UCSD-AML1 (cell line): Measurements from ENCODE around the gene INPP5F.
"Not testable (repeated sequence)": the region's sequence is repeated elsewhere in the genome, so short reads cannot be mapped to it uniquely, and the experiment has no call there.

ENCODE experiments used
- DNase-seq: peaks from one replicate; lab custom pipeline; 2025; ENCODE audit not compliant: unreplicated experiment; lab: John Stamatoyannopoulos, UW

The INPP5F gene

DNA sequence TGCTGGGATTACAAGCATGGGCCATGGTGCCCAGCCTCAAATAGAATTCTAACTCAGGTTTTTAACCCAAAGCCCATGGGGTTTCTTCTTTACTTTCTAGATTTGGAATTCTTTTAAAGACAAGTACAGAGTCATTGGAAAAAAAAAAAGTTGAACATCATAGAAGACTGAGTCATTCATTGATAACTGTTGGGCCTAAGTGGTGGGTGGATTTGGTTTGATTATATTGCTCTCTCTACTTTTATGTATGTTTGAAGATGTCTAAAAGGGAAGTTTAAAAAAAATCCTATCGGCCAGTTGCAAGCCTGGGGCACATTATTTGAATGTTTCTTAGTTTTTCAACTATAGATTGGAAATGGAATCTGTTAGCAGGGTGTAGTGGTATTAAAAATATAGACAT lies 49.7 kb downstream of the INPP5F start:
- no peak for DNase-seq

DNA sequence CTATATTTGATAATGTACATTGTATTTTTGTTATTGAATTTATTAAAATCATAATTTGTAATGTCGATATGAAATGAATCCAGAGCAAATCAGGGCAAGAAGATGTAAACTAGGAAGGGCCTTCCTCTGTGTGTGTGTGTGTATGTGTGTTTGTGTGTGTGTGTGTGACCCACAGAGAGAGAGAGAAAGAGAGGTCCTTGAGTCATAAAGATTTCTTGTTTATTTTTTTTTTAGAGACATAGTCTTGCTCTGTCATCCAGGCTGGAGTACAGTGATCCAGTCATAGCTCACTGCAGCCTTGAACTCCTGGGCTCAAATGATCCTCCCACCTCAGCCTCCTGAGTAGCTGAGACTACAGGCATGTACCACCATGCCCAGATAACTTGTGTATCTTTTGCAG lies 50.7 kb downstream of the INPP5F start:
- DNase-seq: no peak

DNA sequence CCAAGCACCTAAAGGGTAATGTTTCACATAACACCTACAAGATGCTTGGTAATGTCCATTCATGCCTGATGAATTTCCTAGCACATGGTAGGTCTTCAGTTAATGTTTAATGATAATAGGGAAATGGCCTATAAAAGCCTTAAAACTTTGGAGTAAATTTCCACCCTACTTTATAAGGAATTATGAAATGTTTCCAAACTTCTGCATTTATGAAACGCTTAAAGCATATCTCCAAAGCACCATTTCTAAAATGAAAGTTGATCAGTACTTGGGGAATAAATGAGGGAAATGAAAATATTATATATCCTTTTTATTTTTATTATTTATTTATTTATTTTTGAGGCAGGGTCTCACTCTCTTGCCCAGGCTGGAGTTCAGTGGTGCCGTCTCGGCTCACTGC lies 51.8 kb downstream of the INPP5F start:
- DNase-seq: no peak

DNA sequence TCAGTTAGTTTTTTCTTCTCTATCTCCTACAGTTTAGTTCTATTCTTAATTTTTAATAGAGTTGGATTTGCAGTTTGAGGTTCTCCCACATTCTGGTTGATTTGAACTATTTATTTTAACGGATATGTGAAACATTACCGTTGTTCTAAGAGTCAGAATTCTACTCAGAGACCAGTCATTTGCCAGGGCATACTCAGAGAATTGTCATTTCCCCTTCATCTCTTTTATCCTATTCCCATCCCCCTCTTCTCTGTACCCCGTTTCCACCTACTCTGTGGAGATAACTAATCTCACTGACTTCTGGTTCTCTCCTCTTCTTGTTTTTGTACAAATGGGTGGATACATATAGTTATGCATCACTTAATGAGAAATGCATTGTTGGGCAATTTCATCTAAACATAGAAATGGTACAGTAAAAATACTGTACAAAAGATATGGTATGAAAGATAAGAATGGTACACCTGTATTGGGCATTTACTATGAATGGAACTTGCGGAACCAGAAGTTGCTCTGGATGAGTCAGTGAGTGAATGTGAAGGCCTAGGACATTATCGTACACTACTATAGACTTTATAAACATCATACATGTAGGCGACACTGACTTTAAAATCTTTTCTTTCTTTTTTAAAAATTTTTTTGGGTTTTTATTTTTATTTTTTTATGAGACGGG lies 53.1 kb downstream of the INPP5F start:
- no peak for DNase-seq

DNA sequence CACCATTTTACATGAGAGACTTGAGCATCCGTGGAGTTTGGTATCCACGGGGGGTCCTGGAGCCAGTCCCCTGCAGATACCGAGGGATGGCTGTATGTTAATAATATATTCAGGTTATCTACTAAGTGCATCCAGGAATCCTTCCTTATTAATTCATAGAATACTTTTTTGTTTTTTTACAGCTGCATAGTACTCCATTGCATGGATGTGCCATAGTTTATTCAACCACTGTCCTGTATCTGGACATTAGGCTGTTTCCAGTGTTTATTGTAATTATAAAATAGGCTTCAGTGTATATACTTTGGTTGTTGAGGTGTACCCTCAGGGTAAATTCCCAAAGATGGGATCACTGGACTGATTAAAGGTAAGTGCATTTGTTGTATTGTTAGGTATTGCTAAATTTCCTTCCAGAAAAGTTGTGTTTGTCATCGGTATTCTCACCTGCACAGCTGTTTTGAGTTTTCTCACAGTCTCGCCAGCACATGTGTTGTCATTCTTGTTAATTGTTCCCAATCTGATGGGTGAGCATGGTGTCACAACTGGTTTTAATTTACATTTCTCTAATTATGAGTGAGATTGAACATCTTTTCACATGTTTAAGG lies 55.1 kb downstream of the INPP5F start:
- no peak for DNase-seq

DNA sequence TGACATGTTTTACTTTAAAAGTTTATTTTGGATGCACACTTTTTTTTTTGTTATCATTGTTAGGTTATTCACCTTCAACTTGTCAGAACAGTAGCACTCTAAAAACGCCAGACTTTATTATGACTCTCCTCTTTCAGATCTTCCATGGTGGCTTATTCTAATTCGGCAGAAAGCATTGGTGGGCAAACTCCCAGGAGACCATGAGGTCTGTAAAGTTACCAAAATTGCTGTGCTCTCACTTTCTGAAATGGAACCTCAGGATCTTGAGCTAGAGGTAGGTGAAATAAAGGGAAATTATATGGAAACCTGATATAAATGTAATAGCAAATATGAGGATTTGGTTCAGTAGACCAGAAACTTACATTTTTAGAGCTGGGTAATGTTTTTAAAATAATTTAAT lies 55.6 kb downstream of the INPP5F start:
- DNase-seq: no peak

DNA sequence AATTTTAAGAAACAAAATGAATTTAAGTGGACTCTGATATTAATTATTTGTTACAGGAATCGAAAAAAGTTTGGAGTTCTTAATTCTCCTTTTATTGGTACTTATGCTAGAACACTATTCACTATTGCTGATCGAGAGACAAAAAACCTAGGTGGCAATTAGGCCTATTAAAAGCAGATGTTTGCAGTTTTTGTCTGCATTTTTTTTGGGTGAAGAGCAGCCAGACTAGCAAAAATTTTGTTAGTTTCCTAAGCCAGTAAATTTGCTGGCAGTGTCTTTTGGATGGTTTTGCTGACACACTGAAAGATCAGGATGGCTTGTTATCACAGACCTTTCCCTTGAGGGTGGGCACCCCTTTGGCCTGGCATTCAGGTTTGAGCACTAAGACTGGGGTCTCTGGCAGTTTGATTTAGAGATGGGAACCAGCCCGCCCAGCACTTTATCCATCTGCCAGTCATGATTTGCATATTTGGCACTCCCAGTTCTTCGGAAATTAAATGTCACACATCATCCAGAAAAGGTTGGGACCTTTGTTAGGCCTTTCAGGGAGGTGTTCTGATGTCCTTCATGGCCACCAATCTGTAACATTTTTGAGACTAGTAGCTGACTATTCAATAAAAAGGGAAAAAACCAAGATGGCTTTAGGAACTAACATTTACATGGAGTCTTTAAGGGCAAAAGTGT lies 57.3 kb downstream of the INPP5F start:
- no peak for DNase-seq

DNA sequence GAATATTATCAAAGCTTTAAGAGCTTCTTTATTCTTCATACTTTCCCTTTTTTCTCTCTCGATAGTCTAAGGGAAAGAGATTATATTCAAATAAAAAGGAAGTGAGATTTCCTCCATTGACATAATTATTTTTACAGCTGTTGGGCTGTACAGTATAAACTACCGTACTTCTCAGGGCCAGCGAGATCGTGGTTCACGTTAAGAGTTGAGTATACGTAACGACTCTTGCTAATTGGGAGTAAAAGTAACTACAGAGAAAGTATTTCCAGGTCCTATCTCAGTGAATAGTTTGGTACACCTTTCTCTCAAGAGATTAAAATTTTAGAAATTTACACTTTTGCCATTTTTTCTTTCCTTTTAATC lies 57.8 kb downstream of the INPP5F start:
- DNase-seq: no peak

DNA sequence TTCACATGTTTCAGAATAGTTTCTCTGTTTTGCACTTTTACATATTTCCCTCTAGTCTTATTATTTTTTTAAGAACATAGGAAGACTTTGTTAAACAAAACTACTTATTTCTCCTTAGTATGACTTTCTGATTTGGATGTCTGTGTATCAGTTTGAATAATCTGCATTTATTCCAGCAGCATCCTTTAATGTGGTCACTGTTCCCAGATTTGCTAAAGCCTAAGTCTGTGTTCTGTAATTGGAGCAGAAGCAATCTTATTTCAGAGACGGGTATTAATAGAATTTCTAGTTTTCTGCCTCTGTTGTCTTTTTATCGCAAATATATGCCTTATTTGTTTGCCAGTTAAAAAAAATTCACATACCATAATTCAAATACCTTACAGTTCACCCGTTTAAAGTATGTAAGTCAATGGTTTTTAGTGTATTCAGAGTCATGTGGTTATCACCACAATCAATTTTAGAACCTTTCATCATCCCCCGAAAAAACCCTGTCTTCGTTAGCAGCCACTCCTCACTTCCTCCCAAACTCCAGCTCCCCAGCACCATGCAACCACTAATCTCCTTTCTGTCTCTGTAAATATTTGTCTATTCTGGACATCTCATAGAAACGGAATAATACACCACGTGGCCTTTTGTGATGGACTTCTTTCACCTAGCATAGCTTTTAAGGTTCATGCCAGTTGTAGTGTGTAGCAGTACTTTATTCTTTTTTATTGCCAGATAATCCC lies 58.7 kb downstream of the INPP5F start:
- DNase-seq: peak; percentile 20

DNA sequence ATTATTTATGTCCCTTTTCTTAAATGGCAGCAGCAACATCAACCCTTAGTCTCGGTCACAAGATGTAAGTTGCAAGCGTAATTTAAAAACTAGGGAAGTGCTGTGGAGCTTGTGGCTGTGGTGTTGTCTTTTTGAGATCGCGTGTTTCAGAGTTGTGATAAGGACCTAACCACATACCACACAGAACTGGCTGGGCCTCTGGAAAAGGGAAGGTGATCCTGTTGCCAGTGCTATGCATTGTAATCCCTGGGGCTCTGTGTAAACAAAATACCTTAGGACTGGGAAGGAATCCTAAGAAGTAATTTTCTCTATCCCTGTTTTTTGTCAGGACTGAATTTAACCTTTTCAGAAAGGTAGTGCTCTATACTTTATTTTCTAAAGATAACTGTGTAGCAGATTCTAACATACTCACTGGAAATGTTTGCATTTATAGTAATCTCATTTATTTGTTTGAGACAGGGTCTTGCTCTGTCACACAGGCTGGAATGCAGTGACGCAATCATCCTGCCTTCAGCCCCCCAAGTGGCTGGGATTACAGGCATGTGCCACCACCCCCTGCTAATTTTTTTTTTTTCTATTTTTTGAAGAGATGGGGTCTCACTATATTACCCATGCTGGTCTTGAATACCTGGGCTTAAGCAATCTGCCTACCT lies 60.4 kb downstream of the INPP5F start:
- DNase-seq: peak; percentile 51

DNA sequence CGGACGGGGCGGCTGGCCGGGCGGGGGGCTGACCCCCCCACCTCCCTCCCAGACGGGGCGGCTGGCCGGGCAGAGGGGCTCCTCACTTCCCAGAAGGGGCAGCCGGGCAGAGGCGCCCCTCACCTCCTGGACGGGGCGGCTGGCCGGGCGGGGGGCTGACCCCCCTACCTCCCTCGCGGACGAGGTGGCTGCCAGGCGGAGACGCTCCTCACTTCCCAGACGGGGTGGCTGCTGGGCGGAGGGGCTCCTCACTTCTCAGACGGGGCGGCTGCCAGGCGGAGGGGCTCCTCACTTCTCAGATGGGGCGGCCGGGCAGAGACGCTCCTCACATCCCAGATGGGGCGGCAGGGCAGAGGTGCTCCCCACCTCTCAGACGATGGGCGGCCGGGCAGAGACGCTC lies 69.3 kb downstream of the INPP5F start:
- not testable (repeated sequence) for DNase-seq

DNA sequence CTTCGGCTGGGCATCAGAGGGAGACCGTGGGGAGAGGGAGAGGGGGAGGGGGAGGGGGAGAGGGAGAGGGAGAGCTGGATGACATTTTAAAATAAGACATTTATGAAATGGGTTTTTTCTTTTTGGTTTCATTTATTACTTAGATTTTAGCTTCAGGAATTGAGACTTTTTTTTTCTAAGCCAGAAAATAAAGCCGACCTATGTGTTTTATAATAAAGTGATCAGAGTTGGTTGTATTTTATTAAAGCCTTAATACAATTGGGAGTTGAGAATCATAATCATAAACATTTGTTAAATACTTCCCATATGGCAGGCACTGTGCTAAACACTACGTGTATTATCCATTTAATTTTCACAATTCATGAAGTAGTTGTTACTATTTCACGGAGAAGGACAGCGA lies 70.2 kb downstream of the INPP5F start:
- DNase-seq: no peak

DNA sequence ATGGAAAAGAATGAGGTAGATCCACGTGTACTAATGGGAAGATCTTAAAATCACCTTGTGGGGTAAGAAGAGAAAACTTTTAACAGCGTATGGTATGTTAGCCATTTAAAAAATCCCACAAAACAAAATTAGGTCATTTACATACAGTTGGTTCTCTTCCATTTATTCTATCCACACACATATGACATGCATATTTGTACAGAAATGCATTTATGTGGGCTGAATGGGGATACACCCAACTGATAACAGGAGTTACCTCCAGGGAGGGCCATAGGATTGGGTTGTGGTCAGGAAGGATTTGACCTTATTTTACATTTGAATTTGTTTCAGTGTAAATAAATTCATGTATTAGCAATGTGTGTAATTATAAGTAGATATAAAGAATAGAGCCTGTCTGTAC lies 75.3 kb downstream of the INPP5F start:
- DNase-seq: no peak

DNA sequence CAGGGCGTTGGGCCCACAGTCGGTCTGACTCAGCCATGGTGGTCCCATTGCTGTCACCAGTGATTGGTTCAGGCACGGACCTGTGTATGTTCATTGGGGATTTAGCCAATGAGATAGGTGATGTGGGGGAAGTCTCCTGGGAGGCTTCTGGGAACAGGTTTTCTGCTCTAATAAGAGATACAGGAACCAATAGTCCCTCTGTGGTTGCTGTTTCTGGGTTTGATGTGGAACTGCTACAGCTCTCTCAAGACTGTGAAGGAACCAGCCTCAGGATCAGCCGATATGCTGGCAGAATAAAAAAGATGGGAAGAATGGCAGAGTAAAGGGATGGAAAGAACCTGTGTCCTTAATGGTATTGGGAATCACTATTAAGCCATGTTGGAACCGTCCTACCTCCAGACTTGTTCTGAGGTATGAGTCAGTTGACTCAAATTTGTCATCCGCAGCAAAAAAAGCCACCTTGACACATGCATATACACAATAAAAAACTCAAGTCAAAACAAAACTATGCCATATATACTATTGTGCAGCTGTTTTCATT lies 76.2 kb downstream of the INPP5F start:
- DNase-seq: no peak

DNA sequence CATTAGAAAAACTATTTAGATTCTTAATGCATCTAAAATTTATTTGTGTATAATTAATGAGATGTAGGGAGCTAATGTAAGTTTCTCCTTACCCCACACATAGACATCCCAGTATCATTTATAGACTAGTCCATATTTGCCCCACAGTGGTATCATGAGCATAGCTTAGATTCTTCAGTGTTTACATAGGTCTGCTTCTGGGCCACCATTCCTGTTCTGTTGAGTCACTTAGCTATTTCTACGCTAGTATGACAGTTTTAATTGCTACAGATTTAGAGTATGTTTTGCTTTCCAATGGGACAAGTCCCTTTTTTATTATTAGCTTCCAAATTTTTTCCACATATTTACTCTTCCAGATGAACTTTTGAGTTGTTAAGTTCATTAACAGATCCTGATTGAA lies 77.4 kb downstream of the INPP5F start:
- DNase-seq: no peak

DNA sequence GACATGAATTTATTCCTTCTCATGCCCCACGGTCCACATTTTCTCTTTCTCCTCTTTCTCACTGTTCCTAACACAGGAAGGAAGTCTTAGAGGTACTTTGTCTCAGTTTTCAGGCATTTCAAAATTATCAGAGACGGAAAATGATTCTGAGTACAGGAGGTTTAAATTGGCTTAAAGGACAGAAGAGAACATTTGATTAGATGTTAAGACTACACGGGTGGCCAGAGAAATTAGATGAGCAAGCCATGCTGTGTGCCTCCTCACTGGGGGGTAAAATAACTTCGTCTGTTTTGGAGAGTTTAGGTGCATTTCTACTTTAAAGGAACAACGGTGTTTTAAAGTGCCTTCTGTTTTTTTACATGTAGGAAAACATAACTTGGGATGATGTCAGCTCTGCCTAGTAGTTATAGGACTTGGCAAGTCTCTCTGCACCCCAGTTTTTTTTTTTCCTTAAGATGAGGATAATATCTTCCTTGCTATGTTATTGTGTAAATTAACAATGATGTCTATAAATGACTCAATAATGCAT lies 79.9 kb downstream of the INPP5F start:
- DNase-seq: no peak

DNA sequence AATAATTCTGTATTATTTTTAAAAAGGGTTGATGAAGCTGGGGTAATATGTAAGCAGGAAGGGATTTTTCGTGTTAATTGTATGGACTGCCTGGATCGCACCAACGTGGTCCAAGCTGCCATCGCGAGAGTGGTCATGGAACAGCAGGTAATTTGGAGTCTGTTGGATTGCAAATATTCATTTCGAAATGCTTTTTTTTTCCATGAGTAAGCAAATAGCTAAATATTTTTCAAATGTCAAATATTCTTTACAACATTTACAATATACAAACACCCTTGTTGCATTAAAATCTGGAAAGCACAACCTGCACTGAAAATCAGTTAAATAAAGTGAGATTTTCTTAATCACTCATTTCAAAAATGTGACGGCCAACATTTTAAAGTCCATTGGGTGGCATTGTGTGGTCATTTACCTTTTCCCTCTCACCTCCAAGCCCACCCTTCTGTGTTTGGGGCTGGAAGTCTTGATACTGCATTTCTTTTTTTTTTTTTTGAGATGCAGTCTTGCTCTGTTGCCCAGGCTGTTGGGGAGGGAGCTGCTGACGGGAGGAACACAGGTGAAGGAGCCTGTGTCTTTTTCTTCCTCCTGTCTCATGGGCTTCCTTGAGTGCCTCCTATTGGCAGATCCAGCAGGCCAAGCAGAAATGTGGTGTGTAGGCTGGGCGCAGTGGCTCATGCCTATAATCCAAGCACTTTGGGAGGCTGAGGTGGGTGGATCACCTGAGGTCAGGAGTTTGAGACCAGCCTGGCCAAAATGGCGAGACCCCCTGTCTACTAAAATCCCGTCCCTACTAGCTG lies 80.7 kb downstream of the INPP5F start:
- no peak for DNase-seq

DNA sequence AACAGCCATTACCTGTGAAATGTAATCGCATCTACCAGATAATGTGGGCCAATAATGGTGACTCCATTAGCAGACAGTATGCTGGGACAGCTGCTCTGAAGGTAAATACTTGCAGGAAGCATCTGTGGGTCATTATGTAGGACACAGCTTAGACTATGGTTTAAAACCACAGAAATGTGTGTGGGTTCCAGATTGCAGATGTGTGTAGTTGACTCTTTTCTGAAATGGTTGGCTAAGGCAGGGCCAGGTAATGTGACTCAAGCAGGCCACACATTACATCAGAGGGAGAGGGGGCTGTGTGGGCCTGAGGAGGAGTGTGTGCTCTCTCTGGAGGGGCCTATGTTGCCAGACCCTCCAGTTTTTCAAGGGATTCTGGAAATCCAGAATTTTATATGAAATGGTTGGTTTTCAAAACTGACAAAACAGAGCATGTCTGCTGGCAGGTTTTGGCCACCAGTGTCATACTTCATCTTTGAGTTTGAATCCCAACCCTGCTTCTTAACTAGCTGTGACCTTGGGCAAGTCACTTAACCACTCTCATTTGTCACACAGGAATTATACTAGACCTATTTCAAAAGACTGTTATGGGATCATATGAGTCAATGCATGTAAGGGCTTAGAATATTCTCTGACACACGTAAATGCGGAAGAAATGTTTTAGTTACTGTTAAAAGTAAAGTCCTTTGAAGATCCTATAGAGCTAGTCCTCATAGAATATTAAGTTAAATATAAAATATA lies 82.3 kb downstream of the INPP5F start:
- DNase-seq: no peak

DNA sequence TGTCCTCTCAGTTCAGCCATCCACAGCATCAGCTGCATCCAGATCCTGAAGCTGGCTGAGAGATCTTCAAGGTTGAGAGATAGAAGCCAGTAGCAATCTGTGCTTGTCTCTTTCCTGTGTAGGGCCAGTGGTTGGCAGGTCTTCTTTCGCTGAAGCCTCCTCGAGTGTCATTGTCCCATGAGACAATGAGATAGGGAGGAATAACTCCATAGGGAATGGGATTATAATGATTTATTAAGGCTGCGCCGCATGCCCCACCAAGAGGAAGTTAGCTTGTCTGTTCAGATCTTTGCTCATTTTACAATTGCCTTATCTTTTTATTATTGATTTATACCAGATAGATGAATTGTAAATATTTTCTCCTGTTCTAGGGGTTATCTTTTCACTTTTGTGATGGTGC lies 85.3 kb downstream of the INPP5F start:
- DNase-seq: no peak
